ENCODE data around the gene TMPRSS13. TPM values are rescaled to one million over a fixed set of nuclear protein-coding genes. Genes with fewer than 3 reads are reported as not detected.
A peak's percentile ranks its signal among the peaks of the same experiment; 100 is the strongest.

The TMPRSS13 gene
- total RNA-seq, 4 donors from 2014 or later: not detected

DNA sequence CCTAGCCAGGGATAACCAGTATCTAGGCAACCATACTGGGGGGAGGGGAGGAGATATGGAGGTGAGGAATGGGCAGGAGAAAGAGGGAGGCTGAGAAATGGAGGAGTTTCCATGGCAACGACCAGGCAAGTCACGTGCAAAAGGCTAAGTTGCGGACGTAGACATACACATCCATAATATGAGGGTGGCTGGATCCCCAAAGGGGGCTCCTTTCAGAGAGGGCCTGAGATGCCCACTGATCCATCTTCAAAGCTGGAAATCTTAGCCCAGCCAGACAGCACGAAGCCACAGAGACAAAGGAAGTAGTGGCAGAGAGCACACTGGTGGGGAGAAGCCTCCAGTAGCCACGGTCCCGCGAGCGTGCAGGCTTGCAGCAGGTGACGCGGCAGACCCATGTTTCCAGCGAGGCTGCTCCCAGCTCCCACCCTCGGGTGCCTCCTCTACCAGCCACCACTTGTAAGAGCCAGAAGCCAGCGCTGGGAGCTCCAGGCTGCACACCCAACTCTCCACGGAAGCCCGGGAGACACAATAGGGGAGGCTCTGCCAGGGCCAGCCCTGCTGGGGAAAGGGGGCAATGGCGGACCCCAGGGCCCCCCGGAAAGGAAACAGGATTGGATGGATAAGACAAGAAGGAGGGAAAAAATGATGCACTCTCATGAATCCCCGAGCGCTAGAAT is 53.7 kb downstream of the TMPRSS13 start:
- peaks cover 0 to 23% (median 3%) of the 10 kb centered on the region in 4 donors for H3K27me3 ChIP-seq
- no peaks in the 10 kb centered on the region for H3K36me3 ChIP-seq
- H3K4me1 ChIP-seq: peaks cover 49 to 75% (median 67%) of the 10 kb centered on the region in 4 donors
- intact Hi-C loops (cut with DNase I): no loop called here
- H3K27ac ChIP-seq (replicated peaks in 1 of 4): peak overlapping the region; percentile 78 to 81 (median 78)
- WGBS: 4% methylated on average over 17 of the region's 20 CpGs
- TF ChIP-seq EP300 (IDR thresholded peaks at IDR 0.05) (no peak), POLR2A (IDR thresholded peaks at IDR 0.05; ENCODE audit: low read depth) (no peak), POLR2AphosphoS5 (IDR thresholded peaks at IDR 0.05) (no peak)
- TF ChIP-seq, protein P1, sequence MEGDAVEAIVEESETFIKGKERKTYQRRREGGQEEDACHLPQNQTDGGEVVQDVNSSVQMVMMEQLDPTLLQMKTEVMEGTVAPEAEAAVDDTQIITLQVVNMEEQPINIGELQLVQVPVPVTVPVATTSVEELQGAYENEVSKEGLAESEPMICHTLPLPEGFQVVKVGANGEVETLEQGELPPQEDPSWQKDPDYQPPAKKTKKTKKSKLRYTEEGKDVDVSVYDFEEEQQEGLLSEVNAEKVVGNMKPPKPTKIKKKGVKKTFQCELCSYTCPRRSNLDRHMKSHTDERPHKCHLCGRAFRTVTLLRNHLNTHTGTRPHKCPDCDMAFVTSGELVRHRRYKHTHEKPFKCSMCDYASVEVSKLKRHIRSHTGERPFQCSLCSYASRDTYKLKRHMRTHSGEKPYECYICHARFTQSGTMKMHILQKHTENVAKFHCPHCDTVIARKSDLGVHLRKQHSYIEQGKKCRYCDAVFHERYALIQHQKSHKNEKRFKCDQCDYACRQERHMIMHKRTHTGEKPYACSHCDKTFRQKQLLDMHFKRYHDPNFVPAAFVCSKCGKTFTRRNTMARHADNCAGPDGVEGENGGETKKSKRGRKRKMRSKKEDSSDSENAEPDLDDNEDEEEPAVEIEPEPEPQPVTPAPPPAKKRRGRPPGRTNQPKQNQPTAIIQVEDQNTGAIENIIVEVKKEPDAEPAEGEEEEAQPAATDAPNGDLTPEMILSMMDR (IDR thresholded peaks at IDR 0.05): no peak
- peak overlapping the region; percentile 64 to 79 (median 66) for H3K4me3 ChIP-seq
- no peaks in the 10 kb centered on the region for H3K9me3 ChIP-seq
- no peak for DNase-seq (ENCODE audit: extremely low spot score)

DNA sequence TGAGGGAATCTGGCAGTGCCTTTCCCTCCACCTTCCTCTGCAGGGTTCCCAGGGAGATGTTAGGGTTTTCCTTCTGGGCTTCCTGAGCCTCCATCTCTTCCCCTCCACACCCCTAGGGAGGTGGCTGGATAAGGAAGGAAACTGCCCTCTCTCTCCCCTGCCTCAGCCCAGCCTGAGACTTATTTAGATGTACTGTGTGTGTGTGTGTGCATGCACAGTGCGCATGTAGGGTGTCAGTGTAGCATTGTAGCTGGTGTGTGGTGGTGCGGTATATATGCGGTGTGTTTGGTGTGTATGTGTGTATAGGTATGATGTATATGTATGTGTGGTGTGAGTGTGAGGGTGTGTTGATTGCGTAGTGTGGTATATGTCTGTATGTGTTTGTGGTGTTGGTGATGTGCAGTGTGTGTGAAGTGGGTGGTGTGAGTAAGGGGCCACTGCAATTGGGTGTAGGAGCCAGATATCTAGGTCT is 54.3 kb downstream of the TMPRSS13 start:
- no peak for DNase-seq (ENCODE audit: extremely low spot score)
- no peak for TF ChIP-seq POLR2AphosphoS5 (IDR thresholded peaks at IDR 0.05)
- TF ChIP-seq, protein P1 (IDR thresholded peaks at IDR 0.05): no peak
- TF ChIP-seq EP300 (IDR thresholded peaks at IDR 0.05): no peak
- TF ChIP-seq POLR2A (IDR thresholded peaks at IDR 0.05; ENCODE audit: low read depth): no peak
- 87% methylated on average over 4 of the region's 4 CpGs for WGBS
- H3K36me3 ChIP-seq: no peaks in the 10 kb centered on the region
- H3K4me3 ChIP-seq: peak overlapping the region; percentile 64 to 79 (median 66)
- H3K27me3 ChIP-seq: peaks cover 0 to 23% (median 3%) of the 10 kb centered on the region in 4 donors
- peaks cover 55 to 80% (median 72%) of the 10 kb centered on the region in 4 donors for H3K4me1 ChIP-seq
- H3K27ac ChIP-seq (replicated peaks in 1 of 4): peak overlapping the region; percentile 45 to 81 (median 72)
- no peaks in the 10 kb centered on the region for H3K9me3 ChIP-seq
- intact Hi-C loops (cut with DNase I): no loop called here

DNA sequence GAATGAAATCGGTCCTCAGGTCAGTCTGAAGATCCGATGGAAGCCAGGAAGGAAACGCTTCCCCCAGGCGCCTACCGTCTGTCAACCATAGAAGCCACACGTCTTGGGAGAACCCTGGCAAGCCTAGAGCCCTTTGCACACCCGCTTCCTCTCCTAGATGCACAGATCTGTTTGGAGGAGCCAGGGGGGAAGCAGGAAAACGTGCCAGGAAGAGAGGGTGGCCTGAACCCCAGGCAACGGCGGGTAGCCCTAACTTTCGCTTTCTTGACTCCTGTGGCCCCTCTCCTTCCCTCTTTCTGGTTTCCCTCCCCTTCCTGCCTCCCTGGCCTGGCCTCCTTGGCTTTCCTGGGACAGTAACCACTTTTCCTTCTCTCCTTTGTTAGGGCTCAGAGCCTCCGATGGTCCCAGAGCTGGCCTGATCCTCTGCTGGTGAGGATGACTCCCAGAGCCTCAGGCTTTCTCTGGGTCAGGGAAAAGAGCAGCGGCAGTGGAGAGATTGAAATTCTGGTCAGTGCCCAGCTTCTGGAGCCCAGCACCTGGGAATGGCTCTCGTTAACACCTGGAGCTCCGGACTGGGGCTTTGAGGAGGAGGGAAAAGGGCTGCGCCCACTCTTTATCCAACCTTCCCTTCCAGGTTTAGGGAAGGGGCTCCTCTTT is 54.8 kb downstream of the TMPRSS13 start:
- Histone ChIP-seq H3K4me3 (peak overlapping the region; percentile 64 to 79 (median 66)), H3K36me3 (no peaks in the 10 kb centered on the region), H3K9me3 (no peaks in the 10 kb centered on the region), H3K27ac (replicated peaks in 1 of 4) (peak overlapping the region; percentile 45 to 81 (median 72)), H3K27me3 (peaks cover 0 to 23% (median 3%) of the 10 kb centered on the region in 4 donors), H3K4me1 (peaks cover 55 to 86% (median 77%) of the 10 kb centered on the region in 4 donors)
- DNase-seq (ENCODE audit: extremely low spot score): no peak
- TF ChIP-seq POLR2A (IDR thresholded peaks at IDR 0.05; ENCODE audit: low read depth) (no peak), POLR2AphosphoS5 (IDR thresholded peaks at IDR 0.05) (no peak), EP300 (IDR thresholded peaks at IDR 0.05) (no peak)
- TF ChIP-seq, protein P1 (IDR thresholded peaks at IDR 0.05): no peak
- 51% methylated on average over 16 of the region's 16 CpGs for WGBS
- intact Hi-C loops (cut with DNase I): no loop called here

DNA sequence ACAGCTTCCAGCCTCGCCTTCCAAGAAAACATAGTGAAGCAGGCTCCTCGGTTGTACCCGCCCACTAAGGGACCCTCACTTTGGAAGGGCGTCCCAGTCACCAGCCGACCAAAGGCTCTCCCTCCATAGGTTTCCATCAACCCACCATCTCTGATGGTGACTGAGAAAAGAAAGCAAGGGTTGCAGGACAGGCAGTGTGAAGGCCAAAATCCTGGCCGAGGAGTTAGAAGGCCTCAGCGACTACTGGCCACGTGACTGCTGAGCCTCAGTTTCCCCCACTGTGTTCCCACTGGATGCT is 55.4 kb downstream of the TMPRSS13 start:
- Histone ChIP-seq H3K4me3 (peak overlapping the region in 1 of 4 donors; percentile 64), H3K4me1 (peaks cover 61 to 92% (median 83%) of the 10 kb centered on the region in 4 donors), H3K27me3 (peaks cover 0 to 23% (median 3%) of the 10 kb centered on the region in 4 donors), H3K27ac (replicated peaks in 1 of 4) (peak overlapping the region; percentile 45 to 81 (median 72)), H3K9me3 (no peaks in the 10 kb centered on the region), H3K36me3 (no peaks in the 10 kb centered on the region)
- DNase-seq (ENCODE audit: extremely low spot score): no peak
- intact Hi-C loops (cut with DNase I): no loop called here
- TF ChIP-seq EP300 (IDR thresholded peaks at IDR 0.05) (no peak), POLR2A (IDR thresholded peaks at IDR 0.05; ENCODE audit: low read depth) (no peak), POLR2AphosphoS5 (IDR thresholded peaks at IDR 0.05) (no peak)
- TF ChIP-seq, protein P1 (IDR thresholded peaks at IDR 0.05): no peak
- WGBS: 91% methylated on average over 8 of the region's 8 CpGs
